IMR-90 (cell line): ENCODE measurements around the gene KIF5C. TPM values are rescaled to one million over a fixed set of nuclear protein-coding genes. Genes with fewer than 3 reads are reported as not detected.

ENCODE experiments used
- ATAC-seq: fragments of 200-7000 bp; cut with Tn5 transposase; 2 replicates; pipeline ENCODE4 v1.9.1; 2020; ENCODE audit warnings: low read depth, mild to moderate bottlenecking, moderate library complexity
- BruUV-seq: library from RNA; stranded (reverse); fragments of 400-500 nt; replicated peaks from 2 replicates; lab custom pipeline; 2021; lab: Mats Ljungman, UMichigan
- CTCF ChIA-PET: fragments of 300-600 bp; formaldehyde crosslinking; extraction: SDS; loops from one replicate; lab custom pipeline; 2021; ENCODE audit warnings: antibody characterized with exemption; lab: Yijun Ruan, JAX
- POLR2A ChIA-PET: fragments of 300-600 bp; sonication (Branson Sonifier 250); formaldehyde crosslinking; loops from one replicate; lab custom pipeline; 2022; ENCODE audit warnings: antibody characterized with exemption; ENCODE audit not compliant: unreplicated experiment; lab: Charles Lee
- DNase-seq: peaks from one replicate; pipeline ENCODE4 v3.0.0; 2013
- H2AFZ ChIP-seq: replicated peaks from 2 replicates; pipeline ENCODE3; 2013; ENCODE audit warnings: low read length, mild to moderate bottlenecking; ENCODE audit not compliant: poor library complexity
- H2AK5ac ChIP-seq: 2 replicates; pipeline ENCODE4 v1.6.1; 2013; ENCODE audit warnings: low read depth, low read length, inconsistent platforms
- H2AK9ac ChIP-seq: replicated peaks from 2 replicates; pipeline ENCODE3; 2013; ENCODE audit warnings: mild to moderate bottlenecking, low read depth, low read length, moderate library complexity; ENCODE audit not compliant: poor library complexity
- H2BK120ac ChIP-seq: 2 replicates; pipeline ENCODE4 v1.6.1; 2013; ENCODE audit warnings: low read depth, low read length, inconsistent platforms
- H2BK15ac ChIP-seq: 3 replicates; pipeline ENCODE4 v1.6.1; 2013; ENCODE audit warnings: low read depth, low read length, inconsistent platforms
- H2BK20ac ChIP-seq: 2 replicates; pipeline ENCODE4 v1.6.1; 2013; ENCODE audit warnings: low read depth, mild to moderate bottlenecking, inconsistent platforms, low read length, moderate library complexity
- H2BK5ac ChIP-seq: 2 replicates; pipeline ENCODE4 v1.6.1; 2013; ENCODE audit warnings: mild to moderate bottlenecking, low read depth, low read length, inconsistent platforms; ENCODE audit not compliant: poor library complexity, severe bottlenecking
- H3K14ac ChIP-seq: replicated peaks from 2 replicates; pipeline ENCODE4 v1.6.1; 2013; ENCODE audit warnings: low read depth, low read length, inconsistent platforms
- H3K18ac ChIP-seq: 2 replicates; pipeline ENCODE4 v1.6.1; 2013; ENCODE audit warnings: low read depth, low read length, control low read depth
- H3K23ac ChIP-seq: 2 replicates; pipeline ENCODE4 v1.6.1; 2013; ENCODE audit warnings: low read depth, low read length, inconsistent platforms
- H3K27ac ChIP-seq: 2 replicates; pipeline ENCODE4 v1.5.1; 2013; ENCODE audit warnings: mild to moderate bottlenecking, control low read depth, low read length; ENCODE audit not compliant: insufficient read depth
- H3K27me3 ChIP-seq: 2 replicates; pipeline ENCODE4 v1.6.1; 2013; ENCODE audit warnings: low read length; ENCODE audit not compliant: control insufficient read depth, insufficient read depth
- H3K36me3 ChIP-seq: 2 replicates; pipeline ENCODE4 v1.6.1; 2013; ENCODE audit warnings: low read length, mixed read lengths; ENCODE audit not compliant: control insufficient read depth, insufficient read depth
- H3K4ac ChIP-seq: 2 replicates; pipeline ENCODE4 v1.6.1; 2013; ENCODE audit warnings: low read depth, low read length, inconsistent platforms
- H3K4me1 ChIP-seq: 2 replicates; pipeline ENCODE4 v1.6.1; 2013; ENCODE audit warnings: low read length, mixed read lengths; ENCODE audit not compliant: control insufficient read depth, insufficient read depth
- H3K4me2 ChIP-seq: 2 replicates; pipeline ENCODE4 v1.6.1; 2013; ENCODE audit warnings: low read depth, mild to moderate bottlenecking, control low read depth, low read length, moderate library complexity
- H3K4me3 ChIP-seq: 2 replicates; pipeline ENCODE4 v1.5.1; 2013; ENCODE audit warnings: low read depth, mild to moderate bottlenecking, control low read depth, low read length, moderate library complexity; ENCODE audit not compliant: insufficient read depth
- H3K56ac ChIP-seq: 2 replicates; pipeline ENCODE4 v1.6.1; 2013; ENCODE audit warnings: low read length, inconsistent platforms; ENCODE audit not compliant: insufficient read depth; ENCODE audit errors: extremely low read depth
- H3K79me1 ChIP-seq, 2 experiments: 2 replicates each; pipeline ENCODE4 v1.6.1; 2013; ENCODE audit warnings: low read length in 2 of 2, inconsistent platforms in 1 of 2, low read depth in 1 of 2
- H3K9ac ChIP-seq: 2 replicates; pipeline ENCODE4 v1.6.1; 2013; ENCODE audit warnings: low read depth, low read length, control low read depth
- H3K9me1 ChIP-seq: 2 replicates; pipeline ENCODE4 v1.6.1; 2013; ENCODE audit warnings: low read length, inconsistent platforms; ENCODE audit not compliant: insufficient read depth
- H3K9me3 ChIP-seq: 2 replicates; pipeline ENCODE4 v1.6.1; 2013; ENCODE audit warnings: low read length; ENCODE audit not compliant: control insufficient read depth, insufficient read depth
- H4K20me1 ChIP-seq: 2 replicates; pipeline ENCODE4 v1.6.1; 2013; ENCODE audit warnings: low read length, inconsistent platforms; ENCODE audit not compliant: insufficient read depth
- H4K5ac ChIP-seq: 2 replicates; pipeline ENCODE4 v1.6.1; 2013; ENCODE audit warnings: mild to moderate bottlenecking, low read depth, low read length, control low read depth
- H4K8ac ChIP-seq, 2 experiments: 2 replicates each; pipeline ENCODE4 v1.6.1; 2013; ENCODE audit warnings: low read depth in 2 of 2, low read length in 2 of 2, control low read depth in 1 of 2, inconsistent platforms in 1 of 2
- H4K91ac ChIP-seq: 2 replicates; pipeline ENCODE4 v1.6.1; 2013; ENCODE audit warnings: low read depth, low read length, inconsistent platforms; ENCODE audit not compliant: insufficient read depth
- CHD1 ChIP-seq: IDR thresholded peaks from 2 replicates; pipeline ENCODE4 v1.6.1; 2012; ENCODE audit warnings: low read depth, low read length, improper control_type of control experiment
- CTCF ChIP-seq: conservative IDR thresholded peaks from 2 replicates; pipeline ENCODE4 v1.5.1; 2012; ENCODE audit warnings: mild to moderate bottlenecking, low read depth, low read length, improper control_type of control experiment
- FOS ChIP-seq: fragments of 150-350 bp; IDR thresholded peaks from 2 replicates; pipeline ENCODE4 v1.6.1; 2016; ENCODE audit warnings: low read depth, low read length
- MAFK ChIP-seq: IDR thresholded peaks from 2 replicates; pipeline ENCODE4 v1.6.1; 2012; ENCODE audit warnings: low read depth, low read length, improper control_type of control experiment
- MAZ ChIP-seq: IDR thresholded peaks from 2 replicates; pipeline ENCODE4 v1.6.1; 2012; ENCODE audit warnings: low read depth, mild to moderate bottlenecking, low read length, improper control_type of control experiment, moderate library complexity, borderline replicate concordance
- MXI1 ChIP-seq: IDR thresholded peaks from 2 replicates; pipeline ENCODE4 v1.6.1; 2012; ENCODE audit warnings: low read depth, mild to moderate bottlenecking, low read length, moderate library complexity, borderline replicate concordance
- POLR2A ChIP-seq: IDR thresholded peaks from 2 replicates; pipeline ENCODE4 v1.6.1; 2012; ENCODE audit warnings: mild to moderate bottlenecking, low read depth, low read length
- RAD21 ChIP-seq: IDR thresholded peaks from 2 replicates; pipeline ENCODE4 v1.6.1; 2012; ENCODE audit warnings: low read length, improper control_type of control experiment
- RCOR1 ChIP-seq: IDR thresholded peaks from 2 replicates; pipeline ENCODE4 v1.6.1; 2012; ENCODE audit warnings: mild to moderate bottlenecking, low read length, improper control_type of control experiment; ENCODE audit not compliant: insufficient replicate concordance
- RFX5 ChIP-seq: IDR thresholded peaks from 2 replicates; pipeline ENCODE4 v1.8.0; 2012; ENCODE audit warnings: low read depth, mild to moderate bottlenecking, low read length, moderate library complexity
- SMC3 ChIP-seq: fragments of 150-350 bp; IDR thresholded peaks from 2 replicates; pipeline ENCODE4 v1.6.1; 2016; ENCODE audit warnings: low read depth, mild to moderate bottlenecking, antibody characterized with exemption, low read length, moderate library complexity
- USF2 ChIP-seq: fragments of 150-350 bp; IDR thresholded peaks from 2 replicates; pipeline ENCODE4 v1.6.1; 2017; ENCODE audit warnings: mild to moderate bottlenecking, antibody characterized with exemption, low read length, low read depth
- WGBS, 2 experiments: methylation state at CpG; one replicate each; pipeline versions ENCODE4 v1.1.5 to v1.1.7; 2013; ENCODE audit warnings: missing lambda C conversion rate in 2 of 2; ENCODE audit not compliant: insufficient read length in 1 of 2; ENCODE audit errors: extremely low coverage in 2 of 2; 5-methylcytosine and 5-hydroxymethylcytosine counted together
- dilution Hi-C: fragments of 300-500 bp; cut with HindIII; formaldehyde crosslinking; loops from one replicate; pipeline ENCODE4 v1.14.3; 2018; ENCODE audit warnings: low sequenced_read_pairs; ENCODE audit not compliant: unreplicated experiment
- in situ Hi-C: fragments of 300-500 bp; cut with MboI; formaldehyde crosslinking; loops from 3 replicates; pipeline ENCODE4 v1.14.3; 2019; ENCODE audit warnings: low sequenced_read_pairs, inconsistent platforms, mixed read lengths
- intact Hi-C: fragments of 100-400 bp; cut with micrococcal nuclease; formaldehyde crosslinking; loops from 2 replicates; pipeline ENCODE4 v1.10.0; 2022
- polyA plus RNA-seq, 3 experiments: library from polyadenylated mRNA; depleted of rRNA; stranded (reverse); fragments of >200 nt; gene quantifications; 2 replicates each; pipeline ENCODE4 v1.2.3, GENCODE V29; 2012; ENCODE audit warnings: low replicate concordance in 1 of 3
- total RNA-seq: library from RNA; depleted of rRNA; stranded (reverse); fragments of >200 nt; gene quantifications from 2 replicates; pipeline ENCODE4 v1.2.3, GENCODE V29; 2012

Gene KIF5C
- total and polyA plus RNA-seq, 2 of the 4 experiments (the other 2 are of a cell fraction): 0.10 to 0.18 TPM

GRCh38 chr2:149038442-149039212 is 163.6 kb downstream of the KIF5C start, which contains the start of gene LYPD6B (continued):
- TF ChIP-seq RFX5 (no peak), POLR2A (no peak)

- H3K4me1 ChIP-seq: no peaks in the 10 kb centered on the region
- no peak overlapping the region for H3K9ac ChIP-seq
- H2BK5ac ChIP-seq: no peak overlapping the region
- no peak overlapping the region for H2BK15ac ChIP-seq
- ChIA-PET CTCF (interaction anchor here (1.4 kb wide), 2 partner anchors 10 to 522 kb away, joined by 3 read pairs; no protein-coding TSS in a partner anchor), POLR2A (no interaction called here)
- no peaks in the 10 kb centered on the region for H3K9me1 ChIP-seq
- no peaks in the 10 kb centered on the region for H3K36me3 ChIP-seq
- peak overlapping the region; percentile 81 for H2AFZ ChIP-seq
- dilution Hi-C loops: no loop called here
- no TSS peak for BruUV-seq
- ATAC-seq: no peak
- no peak overlapping the region for H2BK20ac ChIP-seq
- no peak overlapping the region for H3K56ac ChIP-seq
- no peak for DNase-seq
- no peak overlapping the region for H3K27ac ChIP-seq
- H2BK120ac ChIP-seq: no peak overlapping the region
- no peak overlapping the region for H3K14ac ChIP-seq
- no peak overlapping the region for H2AK9ac ChIP-seq
- WGBS, 2 experiments: no CpG with 5 or more reads among the region's 11 CpGs
- no peak overlapping the region for H3K4ac ChIP-seq
- in situ Hi-C loops: no loop called here
- no peak overlapping the region for H4K8ac ChIP-seq
- H4K5ac ChIP-seq: no peak overlapping the region
- H3K27me3 ChIP-seq: peaks cover 37% of the 10 kb centered on the region
- no peaks in the 10 kb centered on the region for H3K9me3 ChIP-seq
- no peak overlapping the region for H3K18ac ChIP-seq
- no peaks in the 10 kb centered on the region for H3K79me1 ChIP-seq
- no peak overlapping the region for H3K4me2 ChIP-seq
- no peak overlapping the region; the same call in 1 of the 2 replicates for H2AK5ac ChIP-seq
- H3K23ac ChIP-seq: no peak overlapping the region
- H3K4me3 ChIP-seq: no peak overlapping the region
- H4K20me1 ChIP-seq: no peaks in the 10 kb centered on the region
- no peak overlapping the region for H4K91ac ChIP-seq
- intact Hi-C loops: no loop called here
- no peak for TF ChIP-seq CHD1
- no peak for TF ChIP-seq CTCF
- TF ChIP-seq RCOR1: no peak
- no peak for TF ChIP-seq RAD21
- no peak for TF ChIP-seq FOS
- no peak for TF ChIP-seq USF2
- TF ChIP-seq RFX5: no peak
- TF ChIP-seq MAZ: no peak
- TF ChIP-seq SMC3: no peak
- TF ChIP-seq MXI1: no peak
- no peak for TF ChIP-seq MAFK
Measured at GRCh38 chr2:149039213-149039724, 164.2 kb downstream of the KIF5C start.
